Right forelimb (tissue), 1 donor: ENCODE data around the gene CYB561D1.

ENCODE experiments used
- DNase-seq: peaks from one replicate; pipeline ENCODE4 v3.0.0-alpha.2; 2018

Gene CYB561D1

GRCh38 chr1:109482242-109482641, 11.7 kb upstream of the CYB561D1 start:
- no peak for DNase-seq

- DNase-seq = no peak
Observed at GRCh38 chr1:109482791-109483671, 10.9 kb upstream of the CYB561D1 start.

GRCh38 chr1:109483672-109484518, 10.0 kb upstream of the CYB561D1 start, which contains the start of gene ATXN7L2:
TSS of gene ATXN7L2 (plus strand) at chr1:109483905. CDS start at chr1:109483954, 49 bp downstream.
- DNase-seq = peak; percentile 98

GRCh38 chr1:109484519-109484975, 9.3 kb upstream of the CYB561D1 start:
- no peak for DNase-seq

- no peak for DNase-seq
Observed at GRCh38 chr1:109485001-109485400, 8.9 kb upstream of the CYB561D1 start.

- DNase-seq = no peak
Observed at GRCh38 chr1:109487261-109487660, 6.6 kb upstream of the CYB561D1 start.

GRCh38 chr1:109488201-109488600, 5.7 kb upstream of the CYB561D1 start:
- DNase-seq = no peak

GRCh38 chr1:109488696-109489095, 5.2 kb upstream of the CYB561D1 start:
- DNase-seq = no peak

- DNase-seq = peak; percentile 72
Observed at GRCh38 chr1:109490029-109490933, 3.6 kb upstream of the CYB561D1 start.

GRCh38 chr1:109490934-109491302, 3.0 kb upstream of the CYB561D1 start:
- no peak for DNase-seq

GRCh38 chr1:109491372-109491771, 2.5 kb upstream of the CYB561D1 start:
- no peak for DNase-seq

- DNase-seq = no peak
Observed at GRCh38 chr1:109492779-109493178, 1.1 kb upstream of the CYB561D1 start.

GRCh38 chr1:109493227-109493626, 667 bp upstream of the CYB561D1 start:
- DNase-seq = no peak

GRCh38 chr1:109495738-109496137, 1.8 kb downstream of the CYB561D1 start:
- no peak for DNase-seq

GRCh38 chr1:109497449-109498160, 3.7 kb downstream of the CYB561D1 start:
- no peak for DNase-seq

GRCh38 chr1:109498161-109498801, 4.4 kb downstream of the CYB561D1 start:
- no peak for DNase-seq

GRCh38 chr1:109499081-109499480, 5.2 kb downstream of the CYB561D1 start:
- DNase-seq = no peak

- no peak for DNase-seq
Observed at GRCh38 chr1:109499661-109500536, 6.0 kb downstream of the CYB561D1 start.

GRCh38 chr1:109500941-109501381, 7.1 kb downstream of the CYB561D1 start:
- DNase-seq = no peak
